Measurements from ENCODE around the gene EXOC3.

EXOC3 gene

GRCh38 chr5:515273-515836 is 72.4 kb downstream of the EXOC3 start:
- no peak for TF ChIP-seq CTCF (conservative IDR thresholded peaks at IDR 0.05; ENCODE audit: low read depth, low read length)
- DNase-seq (ENCODE audit: low read depth), result no peak
- no peak overlapping the region for H3K4me3 ChIP-seq (ENCODE audit: low read depth, low read length)

GRCh38 chr5:516338-516925 is 73.5 kb downstream of the EXOC3 start:
- H3K4me3 ChIP-seq (ENCODE audit: low read depth, low read length), result no peak overlapping the region
- DNase-seq (ENCODE audit: low read depth), result no peak
- TF ChIP-seq CTCF (conservative IDR thresholded peaks at IDR 0.05; ENCODE audit: low read depth, low read length), result no peak
